Trophoblast cell (in vitro differentiated cells and primary cell): ENCODE measurements around the gene DYNC2LI1.

ENCODE experiments used
- DNase-seq, 2 donors: peaks; one replicate each; pipeline ENCODE4 v3.0.0-alpha.2; 2016
- H2AFZ ChIP-seq: 2 replicates; pipeline ENCODE4 v1.6.1; 2013; ENCODE audit warnings: low read length, moderate library complexity, mild to moderate bottlenecking; ENCODE audit not compliant: insufficient read depth, poor library complexity
- H2AK5ac ChIP-seq: 2 replicates; pipeline ENCODE4 v1.6.1; 2013; ENCODE audit warnings: mild to moderate bottlenecking, low read length
- H2BK120ac ChIP-seq: 2 replicates; pipeline ENCODE4 v1.6.1; 2013; ENCODE audit warnings: low read length, mild to moderate bottlenecking, moderate library complexity; ENCODE audit not compliant: insufficient read depth, poor library complexity
- H2BK12ac ChIP-seq: 2 replicates; pipeline ENCODE4 v1.6.1; 2013; ENCODE audit warnings: mild to moderate bottlenecking, low read length, moderate library complexity
- H2BK5ac ChIP-seq: 2 replicates; pipeline ENCODE4 v1.6.1; 2013; ENCODE audit warnings: low read length, low read depth, moderate library complexity, mild to moderate bottlenecking; ENCODE audit not compliant: poor library complexity
- H3K14ac ChIP-seq: 2 replicates; pipeline ENCODE4 v1.6.1; 2013; ENCODE audit warnings: mild to moderate bottlenecking, low read length
- H3K18ac ChIP-seq: 2 replicates; pipeline ENCODE4 v1.6.1; 2013; ENCODE audit warnings: mild to moderate bottlenecking, low read length
- H3K23ac ChIP-seq: 2 replicates; pipeline ENCODE4 v1.6.1; 2013; ENCODE audit warnings: low read length
- H3K27ac ChIP-seq: 2 replicates; pipeline ENCODE4 v1.5.1; 2013; ENCODE audit warnings: low read depth, mild to moderate bottlenecking, inconsistent platforms, low read length, moderate library complexity
- H3K27me3 ChIP-seq: 2 replicates; pipeline ENCODE4 v1.6.1; 2013; ENCODE audit warnings: inconsistent platforms, mild to moderate bottlenecking, low read length, moderate library complexity; ENCODE audit not compliant: insufficient read depth
- H3K36me3 ChIP-seq, 2 experiments: 1 replicate in 1 of 2; 2 replicates in 1 of 2; pipeline ENCODE4 v1.6.1; 2013; ENCODE audit warnings: low read length in 2 of 2, mild to moderate bottlenecking in 2 of 2, moderate library complexity in 1 of 2; ENCODE audit not compliant: insufficient read depth in 2 of 2, control insufficient read depth in 1 of 2
- H3K4ac ChIP-seq: 2 replicates; pipeline ENCODE4 v1.6.1; 2013; ENCODE audit warnings: low read depth, mild to moderate bottlenecking, low read length, moderate library complexity
- H3K4me1 ChIP-seq, 2 experiments: 1 replicate in 1 of 2; 2 replicates in 1 of 2; pipeline ENCODE4 v1.6.1; 2013; ENCODE audit warnings: low read length in 2 of 2, mild to moderate bottlenecking in 2 of 2, moderate library complexity in 1 of 2; ENCODE audit not compliant: insufficient read depth in 2 of 2, control insufficient read depth in 1 of 2
- H3K4me2 ChIP-seq: 2 replicates; pipeline ENCODE4 v1.6.1; 2013; ENCODE audit warnings: inconsistent platforms, mild to moderate bottlenecking, low read length, moderate library complexity
- H3K4me3 ChIP-seq: 2 replicates; pipeline ENCODE4 v1.5.1; 2013; ENCODE audit warnings: mild to moderate bottlenecking, low read depth, low read length, inconsistent platforms
- H3K79me1 ChIP-seq: one replicate; pipeline ENCODE4 v1.6.1; 2013; ENCODE audit warnings: low read length
- H3K79me2 ChIP-seq: 2 replicates; pipeline ENCODE4 v1.6.1; 2013; ENCODE audit warnings: low read length, mild to moderate bottlenecking; ENCODE audit not compliant: control insufficient read depth, insufficient read depth, poor library complexity
- H3K9ac ChIP-seq: 2 replicates; pipeline ENCODE4 v1.6.1; 2013; ENCODE audit warnings: mild to moderate bottlenecking, low read length
- H3K9me3 ChIP-seq: 2 replicates; pipeline ENCODE4 v1.6.1; 2013; ENCODE audit warnings: low read depth, mild to moderate bottlenecking, control low read depth, inconsistent platforms, low read length; ENCODE audit not compliant: insufficient read depth
- H4K12ac ChIP-seq: 2 replicates; pipeline ENCODE4 v1.6.1; 2013; ENCODE audit warnings: low read depth, mild to moderate bottlenecking, low read length, moderate library complexity
- H4K8ac ChIP-seq: 2 replicates; pipeline ENCODE4 v1.6.1; 2013; ENCODE audit warnings: low read depth, mild to moderate bottlenecking, low read length, moderate library complexity
- H4K91ac ChIP-seq: one replicate; pipeline ENCODE4 v1.6.1; 2013; ENCODE audit warnings: low read depth, mild to moderate bottlenecking, low read length, moderate library complexity
- WGBS: extraction: QIAGEN DNeasy Blood & Tissue Kit; methylation state at CpG from one replicate; pipeline ENCODE4 v1.1.7; 2013; ENCODE audit warnings: missing lambda C conversion rate; ENCODE audit not compliant: insufficient read length, insufficient coverage; ENCODE audit errors: extremely low coverage; 5-methylcytosine and 5-hydroxymethylcytosine counted together

DYNC2LI1 gene

DNA sequence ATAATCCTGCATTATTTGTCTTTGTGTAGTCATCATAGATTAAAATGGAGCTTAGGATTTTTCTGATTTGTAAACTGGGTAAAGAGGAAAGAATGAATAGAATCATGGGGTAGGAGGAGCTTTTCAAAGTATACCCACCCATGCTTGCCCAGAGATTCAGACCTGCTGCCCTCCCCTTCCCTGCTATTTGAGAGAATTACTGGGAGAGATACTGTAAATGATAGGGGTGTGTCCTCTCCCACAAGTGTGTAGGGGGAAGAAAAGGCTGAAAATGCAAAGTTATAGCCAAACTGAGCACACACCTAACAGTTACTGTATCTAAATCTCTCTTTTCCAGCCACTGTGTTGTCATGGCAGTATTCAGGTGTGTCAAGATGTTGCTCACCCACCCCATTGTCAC, 21.5 kb upstream of the DYNC2LI1 start:
- H3K4me3 ChIP-seq, result no peak overlapping the region
- no peak overlapping the region for H3K14ac ChIP-seq
- no peak overlapping the region for H3K9ac ChIP-seq

DNA sequence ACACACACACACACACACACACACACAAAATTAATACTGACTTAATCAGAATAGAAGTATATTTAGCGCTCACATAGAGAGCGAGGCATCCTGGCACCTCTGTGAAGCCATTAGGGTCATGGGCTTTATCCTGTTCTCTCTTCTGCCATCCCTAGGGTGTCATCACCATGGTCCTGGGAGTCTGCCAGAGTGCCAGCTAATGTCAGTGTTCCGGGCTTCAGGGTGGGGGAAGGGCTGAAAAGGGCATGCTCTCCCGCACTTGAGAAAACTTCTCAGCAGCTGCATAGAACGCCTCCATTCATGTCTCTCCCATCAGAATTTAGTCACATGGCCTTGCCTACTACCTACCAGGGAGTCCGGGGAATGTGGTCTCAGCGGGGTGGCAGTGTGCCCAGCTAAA, 19.7 kb upstream of the DYNC2LI1 start:
- no peak overlapping the region for H2BK12ac ChIP-seq
- no peak overlapping the region for H3K18ac ChIP-seq
- no peak overlapping the region for H4K12ac ChIP-seq
- no peak overlapping the region for H3K14ac ChIP-seq
- no peak overlapping the region for H3K9ac ChIP-seq
- H3K27ac ChIP-seq, result no peak overlapping the region
- no peaks in the 10 kb centered on the region for H3K4me1 ChIP-seq
- H3K36me3 ChIP-seq, result no peaks in the 10 kb centered on the region
- no peaks in the 10 kb centered on the region for H3K27me3 ChIP-seq
- no peak overlapping the region for H2AK5ac ChIP-seq
- no peak overlapping the region for H3K4me2 ChIP-seq
- no peak overlapping the region for H3K4me3 ChIP-seq
- H4K91ac ChIP-seq, result no peak overlapping the region
- no peak overlapping the region for H3K4ac ChIP-seq
- H3K79me1 ChIP-seq, result no peaks in the 10 kb centered on the region
- DNase-seq, result no peak
- no peak overlapping the region for H2BK120ac ChIP-seq
- no CpG with 5 or more reads among the region's 7 CpGs for WGBS
- H2BK5ac ChIP-seq, result no peak overlapping the region
- H2AFZ ChIP-seq, result no peak overlapping the region
- H3K79me2 ChIP-seq, result no peaks in the 10 kb centered on the region
- H3K9me3 ChIP-seq, result no peaks in the 10 kb centered on the region
- no peak overlapping the region for H3K23ac ChIP-seq
- no peak overlapping the region for H4K8ac ChIP-seq

More for the DNA sequence above, 21.5 kb upstream of the DYNC2LI1 start:
- Histone ChIP-seq H2BK12ac (no peak overlapping the region), H3K18ac (no peak overlapping the region), H4K8ac (no peak overlapping the region), H3K23ac (no peak overlapping the region), H2AK5ac (no peak overlapping the region), H3K79me2 (no peaks in the 10 kb centered on the region), H3K27ac (no peak overlapping the region), H3K79me1 (no peaks in the 10 kb centered on the region), H3K4ac (no peak overlapping the region), H4K12ac (no peak overlapping the region), H2AFZ (no peak overlapping the region), H3K36me3 (no peaks in the 10 kb centered on the region), H2BK5ac (no peak overlapping the region), H3K9me3 (no peaks in the 10 kb centered on the region), H2BK120ac (no peak overlapping the region), H3K4me2 (no peak overlapping the region), H3K4me1 (no peaks in the 10 kb centered on the region), H3K27me3 (no peaks in the 10 kb centered on the region), H4K91ac (no peak overlapping the region)
- DNase-seq, result no peak

DNA sequence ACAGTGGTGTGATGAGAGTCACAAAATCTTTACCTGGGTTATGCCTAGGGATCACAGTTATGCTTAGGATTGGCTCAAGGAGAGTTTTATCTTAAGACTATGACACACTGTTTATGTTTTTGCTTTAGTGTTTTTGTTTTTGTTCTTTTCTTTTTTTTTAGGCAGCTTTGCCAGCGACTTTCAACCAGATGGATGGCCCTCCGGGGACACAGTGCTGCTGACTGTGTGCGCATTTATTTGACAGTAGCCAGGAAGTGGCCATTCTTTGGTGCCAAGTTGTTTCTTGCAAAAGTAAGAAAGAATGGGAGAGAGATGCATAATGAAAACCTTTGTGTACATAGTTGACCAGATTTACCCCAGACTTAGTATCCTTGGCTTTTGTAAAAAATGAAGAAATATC, 15.1 kb upstream of the DYNC2LI1 start:
- Histone ChIP-seq H2BK5ac (no peak overlapping the region), H2BK12ac (no peak overlapping the region), H3K79me2 (no peaks in the 10 kb centered on the region), H4K8ac (no peak overlapping the region), H4K91ac (no peak overlapping the region), H3K18ac (no peak overlapping the region), H3K4me2 (no peak overlapping the region), H3K79me1 (no peaks in the 10 kb centered on the region), H3K9ac (no peak overlapping the region), H3K9me3 (no peaks in the 10 kb centered on the region), H3K36me3 (no peaks in the 10 kb centered on the region), H3K27me3 (no peaks in the 10 kb centered on the region), H3K4me3 (no peak overlapping the region), H2BK120ac (no peak overlapping the region), H3K14ac (no peak overlapping the region), H4K12ac (no peak overlapping the region), H2AK5ac (no peak overlapping the region), H2AFZ (no peak overlapping the region), H3K4me1 (no peaks in the 10 kb centered on the region), H3K4ac (no peak overlapping the region), H3K27ac (no peak overlapping the region), H3K23ac (no peak overlapping the region)
- no peak for DNase-seq
- no CpG with 5 or more reads among the region's 3 CpGs for whole genome bisulfite sequencing

DNA sequence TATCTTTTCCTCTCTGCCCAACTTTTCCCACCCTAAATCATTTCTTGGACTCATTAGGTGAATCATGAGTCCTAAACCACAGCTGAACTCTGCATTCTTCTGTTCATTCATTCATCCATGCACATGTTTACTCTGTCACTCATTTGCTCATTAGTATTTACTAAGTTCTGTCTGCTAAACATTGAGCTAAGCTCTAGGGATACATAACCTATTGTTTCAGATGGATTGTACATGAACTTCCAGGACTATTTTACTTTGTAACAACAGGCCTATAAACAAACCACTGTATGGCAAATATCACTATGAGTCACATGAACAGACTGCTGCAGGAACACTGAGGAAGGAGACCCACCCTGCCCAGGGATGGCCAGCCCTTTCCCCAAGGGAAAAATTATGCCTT, 14.6 kb upstream of the DYNC2LI1 start:
- Histone ChIP-seq H3K4me2 (no peak overlapping the region), H4K91ac (no peak overlapping the region), H3K23ac (no peak overlapping the region), H2BK120ac (no peak overlapping the region), H2AFZ (no peak overlapping the region), H3K27me3 (no peaks in the 10 kb centered on the region), H3K4me1 (no peaks in the 10 kb centered on the region), H3K79me1 (no peaks in the 10 kb centered on the region), H3K36me3 (no peaks in the 10 kb centered on the region), H3K18ac (no peak overlapping the region), H3K14ac (no peak overlapping the region), H2AK5ac (no peak overlapping the region), H3K4me3 (no peak overlapping the region), H3K4ac (no peak overlapping the region), H4K12ac (no peak overlapping the region), H3K9ac (no peak overlapping the region), H3K27ac (no peak overlapping the region), H3K79me2 (no peaks in the 10 kb centered on the region), H3K9me3 (no peaks in the 10 kb centered on the region), H2BK12ac (no peak overlapping the region), H4K8ac (no peak overlapping the region), H2BK5ac (no peak overlapping the region)
- DNase-seq, result no peak

DNA sequence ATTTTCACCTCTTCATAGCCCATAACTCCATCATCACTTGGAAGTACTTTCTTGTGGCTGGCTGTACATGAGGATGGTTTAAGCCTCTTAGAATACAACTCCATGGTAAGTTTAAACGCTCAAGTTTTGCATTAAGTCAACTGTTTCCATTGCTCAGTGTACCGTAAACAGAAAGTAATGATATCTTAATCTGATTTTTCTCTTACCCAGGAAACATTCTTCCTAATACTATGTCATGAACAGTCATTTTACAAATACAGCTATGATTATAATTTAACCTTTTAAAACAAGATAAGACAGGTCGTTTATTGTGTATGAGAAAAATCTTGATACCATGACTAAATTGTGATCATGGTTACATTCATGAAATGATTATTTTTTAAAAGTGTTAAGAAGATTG, 11.6 kb upstream of the DYNC2LI1 start:
- Histone ChIP-seq H3K23ac (no peak overlapping the region), H3K4me3 (no peak overlapping the region), H3K9ac (no peak overlapping the region), H3K9me3 (peaks cover 2% of the 10 kb centered on the region), H3K79me2 (no peaks in the 10 kb centered on the region), H3K18ac (no peak overlapping the region), H4K91ac (no peak overlapping the region), H2BK12ac (no peak overlapping the region), H2BK5ac (no peak overlapping the region), H4K12ac (no peak overlapping the region), H2AK5ac (no peak overlapping the region), H4K8ac (no peak overlapping the region), H2BK120ac (no peak overlapping the region), H3K36me3 (no peaks in the 10 kb centered on the region), H3K4ac (no peak overlapping the region), H2AFZ (no peak overlapping the region), H3K27me3 (no peaks in the 10 kb centered on the region), H3K27ac (no peak overlapping the region), H3K14ac (no peak overlapping the region), H3K4me1 (no peaks in the 10 kb centered on the region), H3K79me1 (no peaks in the 10 kb centered on the region), H3K4me2 (no peak overlapping the region)
- no CpG with 5 or more reads among the region's 3 CpGs for WGBS
- no peak for DNase-seq
